HG03280 (cell line): ENCODE measurements around the gene ECHDC1.
"Not testable (repeated sequence)": the region's sequence is repeated elsewhere in the genome, so short reads cannot be mapped to it uniquely, and the experiment has no call there.

ENCODE experiments used
- ATAC-seq: cut with Tn5 transposase; IDR thresholded peaks from one replicate; pipeline ENCODE4 v1.9.1; 2021; ENCODE audit warnings: mild to moderate bottlenecking, moderate library complexity; ENCODE audit not compliant: unreplicated experiment

ECHDC1 gene

DNA sequence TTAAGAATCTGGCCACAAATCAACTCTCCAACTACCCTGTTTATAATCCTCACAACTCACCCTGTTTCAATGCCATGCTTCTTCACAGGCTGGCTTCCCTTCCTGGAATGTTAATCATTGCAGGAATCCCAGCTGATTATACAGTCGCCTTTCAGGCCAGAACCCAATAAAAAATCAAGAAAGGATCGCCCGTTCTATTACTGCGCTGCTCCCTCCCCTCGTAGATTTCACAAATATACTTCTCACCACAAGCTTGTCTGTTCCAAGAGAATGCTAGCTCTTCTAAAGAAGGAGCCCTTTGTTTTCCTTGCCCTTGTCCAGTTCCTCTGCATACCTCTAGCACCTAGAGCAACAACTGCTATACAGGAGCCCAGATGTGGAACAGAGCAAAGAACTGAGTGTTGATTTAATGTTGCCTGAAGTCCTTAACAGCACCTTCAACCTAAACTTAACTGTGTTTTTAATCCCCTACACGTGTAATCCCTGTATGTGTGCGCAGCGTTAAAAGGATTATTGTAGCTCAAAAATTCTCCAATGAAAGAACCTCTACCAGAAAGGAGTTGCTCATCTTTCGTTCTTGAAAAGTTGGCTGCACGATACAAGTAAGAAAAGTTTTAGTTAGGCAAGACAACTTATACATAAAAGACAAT lies 988 bp downstream of the ECHDC1 start:
- ATAC-seq, result no peak

DNA sequence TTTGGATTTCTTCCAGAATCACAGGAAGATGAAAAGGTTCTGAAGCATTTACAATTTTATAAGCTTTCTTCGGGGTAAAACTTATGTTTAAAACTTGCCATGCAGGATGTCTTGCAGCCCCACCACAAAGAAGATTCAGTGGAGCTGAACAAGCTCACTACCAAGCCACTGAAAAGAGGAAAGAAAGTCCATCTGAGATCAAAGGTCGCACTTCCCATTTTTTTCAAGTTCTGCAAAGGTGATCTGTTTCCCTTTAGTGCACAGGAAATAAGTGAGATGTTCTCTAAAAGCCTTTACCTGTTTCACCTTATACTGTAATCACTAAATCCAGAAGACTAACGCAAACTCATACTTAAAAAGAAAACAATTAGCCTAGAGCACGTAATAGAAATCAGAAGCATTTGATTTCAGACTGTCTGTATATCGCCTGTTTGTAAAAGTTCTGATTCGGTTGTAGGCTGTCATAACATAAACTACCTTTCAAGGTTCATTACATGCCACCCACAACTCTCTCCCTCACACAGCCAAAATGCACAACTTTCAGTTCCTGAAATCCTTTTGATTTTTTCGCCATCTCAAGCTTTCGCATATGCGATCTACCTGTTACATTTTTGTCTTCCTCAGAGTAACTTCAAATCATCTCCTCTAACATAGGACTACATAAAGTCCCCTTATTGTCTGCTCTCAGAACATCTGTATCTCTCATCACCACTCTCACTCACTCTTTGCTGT lies 1.8 kb downstream of the ECHDC1 start:
- ATAC-seq, result no peak

GRCh38 chr6:127340171-127340570 lies 3.2 kb downstream of the ECHDC1 start:
- ATAC-seq, result no peak

DNA sequence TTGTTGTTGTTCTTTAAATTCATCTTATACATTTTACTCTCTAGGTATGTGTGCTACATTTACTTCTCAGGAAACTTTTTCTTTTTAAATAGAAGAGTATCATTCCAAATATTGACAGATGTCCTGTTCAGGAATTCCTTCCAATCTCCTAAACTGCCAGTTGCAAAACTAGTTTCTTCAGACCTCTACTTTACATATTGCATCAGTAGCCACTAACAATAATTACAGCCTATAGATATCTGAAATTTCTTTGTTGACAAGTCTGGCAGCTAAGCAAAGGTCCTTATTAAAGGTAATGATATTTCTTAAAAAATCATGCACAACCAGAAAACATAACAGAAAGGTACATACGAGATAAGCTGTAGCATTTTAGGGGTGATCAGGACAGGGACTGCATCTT lies 4.5 kb downstream of the ECHDC1 start:
- ATAC-seq, result no peak

- ATAC-seq, result no peak
These were observed 10.9 kb downstream of the ECHDC1 start for GRCh38 chr6:127332383-127332961.

GRCh38 chr6:127331256-127331655 lies 12.2 kb downstream of the ECHDC1 start:
- ATAC-seq, result not testable (repeated sequence)

- ATAC-seq, result no peak
These were observed 15.3 kb downstream of the ECHDC1 start for GRCh38 chr6:127328043-127328609.

- ATAC-seq, result no peak
These were observed 23.7 kb downstream of the ECHDC1 start for GRCh38 chr6:127319686-127320085.

DNA sequence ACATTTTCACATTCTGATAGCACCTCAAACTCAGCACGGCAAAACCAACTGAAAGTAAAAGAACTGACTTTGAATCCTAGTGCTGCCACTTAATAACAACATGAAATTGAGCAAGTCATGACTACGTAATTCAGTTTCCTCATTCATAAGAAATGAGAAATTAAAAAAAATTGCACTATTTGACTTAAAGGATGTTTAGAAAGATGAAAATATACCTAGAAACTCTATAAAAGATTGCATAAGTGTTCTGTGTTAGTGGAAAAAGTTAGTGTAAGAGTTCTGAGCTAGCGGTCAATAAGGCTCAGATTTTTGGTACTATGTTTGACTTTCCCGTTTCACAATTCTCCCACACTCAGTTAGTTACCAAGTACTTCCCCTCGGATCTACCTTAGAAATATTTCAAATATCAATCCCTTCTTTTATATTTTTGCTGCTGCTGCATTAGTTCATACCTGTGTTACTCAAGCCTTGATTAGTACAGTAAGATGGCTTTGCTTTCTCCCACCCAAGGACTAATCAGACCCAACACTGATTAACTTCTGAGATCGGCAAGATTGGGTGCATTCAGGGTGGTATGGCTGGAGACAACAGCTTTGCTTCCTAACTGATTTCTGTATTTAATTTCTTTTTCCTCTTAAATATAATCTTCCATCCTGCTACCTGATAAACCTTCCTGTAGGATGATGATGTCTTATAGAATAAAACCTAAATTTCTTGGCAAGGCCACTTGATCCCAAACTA lies 25.9 kb downstream of the ECHDC1 start:
- ATAC-seq, result no peak

DNA sequence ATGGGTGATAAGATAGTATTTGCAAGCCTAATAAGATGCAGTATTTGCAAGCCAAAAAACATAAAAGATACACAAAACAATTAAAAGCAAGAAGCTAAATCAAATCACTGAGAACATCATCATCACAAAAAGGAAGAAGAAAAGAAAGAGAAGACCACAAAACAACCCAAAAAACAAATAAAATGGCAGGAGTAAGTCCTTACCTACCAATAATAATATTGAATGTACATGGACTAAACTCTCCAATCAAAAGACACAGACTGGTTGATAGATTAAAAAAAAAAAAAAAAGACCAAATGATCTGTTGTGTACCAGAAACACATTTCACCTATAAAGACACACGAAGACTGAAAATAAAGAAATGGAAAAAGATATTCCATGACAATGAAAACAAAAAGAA lies 37.7 kb downstream of the ECHDC1 start:
- no peak for ATAC-seq

GRCh38 chr6:127303917-127304316 lies 39.5 kb downstream of the ECHDC1 start:
- ATAC-seq, result no peak

DNA sequence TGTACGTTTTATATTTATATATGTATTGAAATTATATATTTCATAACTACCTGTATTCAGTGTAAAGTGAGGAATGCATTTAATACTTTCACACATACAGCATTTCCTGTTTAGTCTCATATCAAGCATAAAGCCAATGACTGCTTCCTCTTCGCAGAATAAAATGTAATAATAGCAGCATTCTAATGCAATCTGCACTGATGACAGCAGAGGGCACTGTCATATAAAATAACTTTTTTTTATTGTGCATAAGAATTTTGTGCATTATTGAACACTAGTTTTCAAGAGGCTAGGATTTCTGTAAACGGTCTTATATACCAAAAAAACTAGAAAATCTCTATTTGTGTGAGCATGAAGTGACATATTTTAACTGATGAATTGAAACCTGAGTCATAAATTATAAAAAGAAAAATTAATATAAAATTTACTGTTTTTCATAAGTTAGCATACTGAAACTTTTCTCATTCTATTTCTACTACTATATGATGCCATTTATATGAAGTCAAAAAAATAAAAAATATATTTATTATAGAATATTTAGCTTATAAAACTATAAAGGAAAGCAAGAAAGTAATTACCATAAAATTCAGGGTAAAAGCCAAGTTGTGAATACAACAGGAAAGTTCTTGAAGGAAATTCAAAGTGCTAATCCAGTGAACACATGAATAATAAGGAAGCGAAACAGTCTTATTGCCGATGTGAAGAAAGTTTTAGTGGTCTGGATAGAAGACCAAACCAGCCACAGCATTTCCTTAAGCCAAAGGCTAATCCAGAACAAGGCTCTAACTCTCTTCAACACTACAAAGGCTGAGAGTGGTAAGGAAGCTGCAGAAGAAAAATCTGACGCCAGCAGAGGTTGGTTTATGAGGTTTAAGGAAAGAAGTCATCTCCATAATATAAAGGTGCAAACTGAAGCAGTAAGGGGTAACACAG lies 40.4 kb downstream of the ECHDC1 start:
- ATAC-seq, result peak; percentile 78

DNA sequence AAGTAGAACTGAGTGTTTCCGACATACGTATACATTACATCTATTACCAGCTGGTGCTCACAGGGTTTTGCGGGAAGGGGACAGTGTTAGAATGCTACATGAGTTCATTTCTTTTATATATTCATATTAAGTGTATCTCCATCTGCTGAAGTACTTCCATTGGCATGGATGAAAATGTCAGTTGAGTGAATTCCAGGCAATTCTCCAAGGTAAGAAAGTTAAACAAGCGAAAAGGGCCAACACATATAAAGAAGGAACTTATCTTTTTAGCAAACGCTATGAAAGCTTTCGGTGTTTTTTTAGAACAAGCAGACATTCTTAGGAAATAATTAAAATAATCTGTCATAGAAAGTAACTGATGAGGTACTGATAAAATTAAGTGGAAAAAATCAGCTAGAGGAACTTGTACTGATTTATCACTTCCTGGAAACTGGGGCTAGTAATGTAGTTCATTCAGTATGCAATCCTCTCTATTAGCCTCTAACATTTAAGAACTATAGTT lies 42.2 kb downstream of the ECHDC1 start:
- no peak for ATAC-seq

DNA sequence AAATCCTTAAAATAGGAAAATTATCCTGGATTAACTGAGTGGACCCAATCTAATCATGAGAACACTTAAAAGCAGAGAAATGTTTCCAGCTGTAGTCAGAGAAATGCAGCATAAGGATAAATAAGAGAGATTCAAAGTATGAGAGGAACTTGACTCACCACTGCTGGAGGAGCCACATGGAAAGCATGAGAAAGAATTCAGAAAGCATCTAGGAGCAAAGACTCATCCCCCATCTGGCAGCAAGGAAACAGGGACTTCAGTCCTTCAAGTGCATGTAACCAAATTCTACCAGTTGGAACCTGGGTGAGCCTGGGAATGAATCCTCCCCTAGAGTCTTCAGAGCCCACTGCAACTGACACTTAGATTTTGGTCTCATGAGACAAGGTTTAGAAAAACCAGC lies 43.0 kb downstream of the ECHDC1 start:
- no peak for ATAC-seq

DNA sequence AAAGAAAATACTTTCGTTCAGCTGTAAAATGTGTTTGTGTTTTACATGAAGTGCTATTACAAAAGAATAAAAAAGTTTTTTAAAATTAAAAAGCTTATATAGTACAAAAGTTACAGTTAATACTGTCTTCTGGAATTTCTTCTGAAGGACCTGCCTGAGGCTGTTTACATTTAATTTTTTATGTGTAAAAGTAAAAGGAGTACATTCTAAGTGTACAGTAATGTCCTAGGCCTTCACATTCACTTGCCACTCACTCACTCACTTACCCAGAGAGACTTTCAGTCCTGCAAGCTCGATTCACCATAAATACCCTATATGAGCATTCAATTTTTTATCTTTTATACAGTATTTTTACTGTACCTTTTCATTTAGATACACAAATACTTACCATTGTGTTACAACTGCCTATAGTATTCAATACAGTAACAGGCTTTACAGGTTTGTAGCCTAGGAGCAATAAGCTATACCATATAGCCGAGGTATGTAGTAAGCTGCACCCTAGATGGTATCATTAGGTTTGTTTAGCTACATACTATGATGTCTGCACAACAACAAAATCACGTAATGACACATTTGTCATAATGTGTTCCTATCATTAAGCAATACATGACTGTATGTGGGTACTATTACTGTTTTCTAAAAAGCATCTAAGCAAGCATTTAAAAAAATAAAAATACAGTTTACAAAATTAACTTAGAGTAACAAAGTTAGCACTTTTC lies 43.7 kb downstream of the ECHDC1 start:
- no peak for ATAC-seq

GRCh38 chr6:127298475-127298874 lies 44.9 kb downstream of the ECHDC1 start:
- no peak for ATAC-seq

DNA sequence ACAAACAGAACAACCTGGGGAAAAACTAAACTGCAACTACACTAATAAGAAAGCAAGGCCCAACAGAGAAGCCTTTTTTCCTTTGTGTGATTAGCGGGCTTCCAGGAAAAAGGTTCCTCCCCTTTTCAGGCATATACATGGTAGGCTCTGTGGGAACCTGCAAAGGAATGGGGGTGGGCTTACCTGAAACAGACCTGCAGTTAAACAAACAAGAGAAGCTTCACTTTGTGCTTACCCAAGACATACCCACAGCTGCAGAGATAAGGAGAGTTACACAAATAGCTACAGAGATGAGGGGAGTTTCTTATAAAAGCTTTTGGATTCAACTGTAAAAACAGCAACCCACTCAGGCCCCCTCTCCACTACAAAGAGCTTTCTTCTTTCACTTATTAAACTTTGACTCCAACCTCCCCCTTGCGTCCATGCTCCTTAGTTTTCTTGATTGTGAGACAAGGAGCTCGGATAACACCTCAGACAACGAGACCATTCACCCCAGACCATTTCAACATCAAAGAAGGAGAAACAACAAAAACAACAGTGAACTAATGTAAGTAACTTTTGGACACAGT lies 45.8 kb downstream of the ECHDC1 start:
- no peak for ATAC-seq

DNA sequence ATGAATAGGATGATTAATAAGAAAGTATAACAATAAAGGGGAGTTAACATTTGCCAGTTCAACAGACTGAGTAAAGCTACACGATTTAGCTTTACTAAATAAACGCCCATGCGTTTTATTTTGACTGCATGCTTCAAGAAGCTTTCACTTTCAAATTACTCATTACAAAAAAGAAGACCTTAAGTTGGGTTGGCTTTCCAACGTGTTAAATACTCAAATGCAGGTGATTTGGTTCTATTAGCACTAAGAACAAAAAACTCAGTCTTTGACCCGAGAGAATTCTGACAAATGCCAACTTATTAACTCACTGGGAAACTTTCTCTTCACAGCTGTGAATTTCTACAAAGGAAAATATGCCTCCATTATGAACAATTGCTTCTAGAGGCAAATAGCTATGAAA lies 51.9 kb downstream of the ECHDC1 start:
- peak; percentile 77 for ATAC-seq
